Stimulated activated naive CD4-positive, alpha-beta T cell (primary cell): ENCODE measurements around the gene GSTA4.
A peak's percentile ranks its signal among the peaks of the same experiment; 100 is the strongest.
"Not testable (repeated sequence)": the region's sequence is repeated elsewhere in the genome, so short reads cannot be mapped to it uniquely, and the experiment has no call there.

ENCODE experiments used
- DNase-seq, 6 experiments: peaks; one replicate each; lab custom pipeline; 2025; lab: John Stamatoyannopoulos, UW

The GSTA4 gene

GRCh38 chr6:53011979-53012378 is 16.9 kb upstream of the GSTA4 start:
- DNase-seq: no peak

- DNase-seq: no peak
Observed at GRCh38 chr6:53010504-53010903, 15.4 kb upstream of the GSTA4 start.

GRCh38 chr6:53009511-53009910 is 14.4 kb upstream of the GSTA4 start:
- no peak for DNase-seq

- DNase-seq: no peak
Observed at GRCh38 chr6:53009056-53009455, 14.0 kb upstream of the GSTA4 start.

- DNase-seq: not testable (repeated sequence)
Observed at GRCh38 chr6:53008192-53008687, 13.2 kb upstream of the GSTA4 start.

GRCh38 chr6:53005663-53006250 is 10.7 kb upstream of the GSTA4 start:
- no peak for DNase-seq

GRCh38 chr6:52999456-52999855 is 4.4 kb upstream of the GSTA4 start:
- DNase-seq: no peak

GRCh38 chr6:52998603-52999002 is 3.5 kb upstream of the GSTA4 start:
- no peak for DNase-seq

GRCh38 chr6:52995913-52996645 is 995 bp upstream of the GSTA4 start:
- peak in 5 of 6 experiments; percentile 24 to 71 (median 53) for DNase-seq

GRCh38 chr6:52994839-52995088 is 320 bp downstream of the GSTA4 start:
- peak in 3 of 6 experiments; percentile 14 to 57 (median 46) for DNase-seq

GRCh38 chr6:52994031-52994838 is 849 bp downstream of the GSTA4 start:
- no peak for DNase-seq

- no peak for DNase-seq
Observed at GRCh38 chr6:52992980-52993920, 1.8 kb downstream of the GSTA4 start.

- no peak for DNase-seq
Observed at GRCh38 chr6:52990342-52990741, 4.7 kb downstream of the GSTA4 start.

- DNase-seq: no peak
Observed at GRCh38 chr6:52985228-52985627, 9.9 kb downstream of the GSTA4 start.

- peak in 5 of 6 experiments; percentile 16 to 76 (median 73) for DNase-seq
Observed at GRCh38 chr6:52984247-52984646, 10.8 kb downstream of the GSTA4 start.

GRCh38 chr6:52983159-52983848 is 11.8 kb downstream of the GSTA4 start:
- DNase-seq: no peak

- DNase-seq: no peak
Observed at GRCh38 chr6:52982680-52983079, 12.4 kb downstream of the GSTA4 start.

GRCh38 chr6:52981222-52981900 is 13.7 kb downstream of the GSTA4 start:
- DNase-seq: no peak

- DNase-seq: no peak
Observed at GRCh38 chr6:52976591-52977035, 18.5 kb downstream of the GSTA4 start.

GRCh38 chr6:52976149-52976548 is 18.9 kb downstream of the GSTA4 start:
- no peak for DNase-seq

GRCh38 chr6:52975580-52975979 is 19.5 kb downstream of the GSTA4 start:
- DNase-seq: no peak
